Testis (tissue), 2 donors: ENCODE results near the gene ATG7.

Experiments used
- CTCF ChIP-seq, 3 experiments: fragments of 450-650 bp in 2 of 3; fragments of 200-600 bp in 1 of 3; sonication (generic) in 1 of 3; IDR thresholded peaks; one replicate each; pipeline ENCODE4 v1.5.1; 2016 to 2019; ENCODE audit warnings: antibody characterized with exemption in 3 of 3, mild to moderate bottlenecking in 2 of 3, moderate library complexity in 1 of 3
- POLR2A ChIP-seq: fragments of 450-650 bp; IDR thresholded peaks from one replicate; pipeline ENCODE4 v1.6.1; 2017; ENCODE audit warnings: antibody characterized with exemption, mild to moderate bottlenecking, moderate library complexity

- no peak for TF ChIP-seq CTCF (IDR thresholded peaks at IDR 0.05)
- TF ChIP-seq POLR2A = no peak
These were observed 331.4 kb downstream of the ATG7 start for GRCh38 chr3:11603628-11604027.
